Measurements from ENCODE around the gene PFDN1. TPM values are rescaled to one million over a fixed set of nuclear protein-coding genes. Genes with fewer than 3 reads are reported as not detected.

Gene PFDN1
- total RNA-seq, 1 experiment from 2014 or later, result 94.1 TPM

DNA sequence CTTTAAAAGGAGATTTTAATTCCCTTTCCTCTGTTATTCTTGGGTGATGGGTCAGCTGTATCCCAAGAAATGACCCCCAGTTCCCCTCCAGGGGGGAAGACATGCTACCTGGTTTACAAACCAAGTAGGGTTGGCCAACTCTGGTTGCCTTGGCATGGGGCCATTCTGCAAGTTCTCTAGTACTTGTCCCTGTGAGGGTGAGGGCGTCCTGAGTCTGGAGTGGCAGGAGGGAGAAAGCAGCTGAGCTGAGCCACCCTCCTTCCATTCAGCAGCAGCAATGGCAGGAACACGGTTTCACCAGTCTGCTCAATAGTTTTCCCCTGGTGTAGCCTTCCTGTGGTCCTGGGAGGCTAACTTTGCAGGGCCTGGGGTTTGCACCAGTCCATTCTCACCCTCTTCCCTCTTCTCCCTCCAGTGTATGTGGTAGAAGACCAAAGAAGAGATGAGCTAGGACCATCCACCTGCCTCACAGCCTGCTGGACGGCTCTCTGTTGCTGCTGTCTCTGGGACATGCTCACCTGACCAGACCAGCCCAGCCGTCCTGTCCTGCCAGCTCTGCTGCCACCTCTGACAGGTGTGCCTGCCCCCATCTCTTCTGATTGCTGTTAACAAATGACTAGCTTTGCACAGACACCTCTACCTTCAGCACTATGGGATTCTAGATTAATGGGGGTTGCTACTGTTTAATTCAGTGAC lies 59.9 kb downstream of the PFDN1 start:
- H3K4me1 ChIP-seq (ENCODE audit: insufficient read depth, low read length, poor library complexity, severe bottlenecking), result peaks cover 26% of the 10 kb centered on the region
- no peak overlapping the region for H3K4me3 ChIP-seq (ENCODE audit: low read depth, low read length, poor library complexity, severe bottlenecking)
- H3K27me3 ChIP-seq (replicated peaks; ENCODE audit: insufficient read depth, low read depth, low read length, poor library complexity), result no peaks in the 10 kb centered on the region
- intact Hi-C loops (cut with micrococcal nuclease; ENCODE audit: unreplicated experiment), result no loop called here
- BruUV-seq (replicated peaks), result no TSS peak
- no peak overlapping the region for H3K27ac ChIP-seq (ENCODE audit: low read depth, low read length, poor library complexity, severe bottlenecking)
- DNase-seq (ENCODE audit: low spot score), result no peak
- H3K9me3 ChIP-seq (ENCODE audit: low read depth, low read length, poor library complexity, severe bottlenecking), result no peaks in the 10 kb centered on the region
- H3K36me3 ChIP-seq (ENCODE audit: insufficient read depth, low read length, poor library complexity, severe bottlenecking), result peaks cover 6% of the 10 kb centered on the region
- ChIA-PET CTCF (interaction anchor here (0.5 to 3.3 kb wide), 3 partner anchors 108 to 1440 kb away, joined by 5 to 70 read pairs (median 62); partner anchors contain the start of gene SLC4A9), POLR2A (ENCODE audit: low non-redundant PET) (no interaction called here)
- TF ChIP-seq, protein P1, sequence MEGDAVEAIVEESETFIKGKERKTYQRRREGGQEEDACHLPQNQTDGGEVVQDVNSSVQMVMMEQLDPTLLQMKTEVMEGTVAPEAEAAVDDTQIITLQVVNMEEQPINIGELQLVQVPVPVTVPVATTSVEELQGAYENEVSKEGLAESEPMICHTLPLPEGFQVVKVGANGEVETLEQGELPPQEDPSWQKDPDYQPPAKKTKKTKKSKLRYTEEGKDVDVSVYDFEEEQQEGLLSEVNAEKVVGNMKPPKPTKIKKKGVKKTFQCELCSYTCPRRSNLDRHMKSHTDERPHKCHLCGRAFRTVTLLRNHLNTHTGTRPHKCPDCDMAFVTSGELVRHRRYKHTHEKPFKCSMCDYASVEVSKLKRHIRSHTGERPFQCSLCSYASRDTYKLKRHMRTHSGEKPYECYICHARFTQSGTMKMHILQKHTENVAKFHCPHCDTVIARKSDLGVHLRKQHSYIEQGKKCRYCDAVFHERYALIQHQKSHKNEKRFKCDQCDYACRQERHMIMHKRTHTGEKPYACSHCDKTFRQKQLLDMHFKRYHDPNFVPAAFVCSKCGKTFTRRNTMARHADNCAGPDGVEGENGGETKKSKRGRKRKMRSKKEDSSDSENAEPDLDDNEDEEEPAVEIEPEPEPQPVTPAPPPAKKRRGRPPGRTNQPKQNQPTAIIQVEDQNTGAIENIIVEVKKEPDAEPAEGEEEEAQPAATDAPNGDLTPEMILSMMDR (conservative IDR thresholded peaks at IDR 0.05; ENCODE audit: low read depth, low read length), result no peak
- TF ChIP-seq EZH2 (IDR thresholded peaks at IDR 0.05; ENCODE audit: borderline replicate concordance, low read depth, low read length, poor library complexity, severe bottlenecking), result no peak

DNA sequence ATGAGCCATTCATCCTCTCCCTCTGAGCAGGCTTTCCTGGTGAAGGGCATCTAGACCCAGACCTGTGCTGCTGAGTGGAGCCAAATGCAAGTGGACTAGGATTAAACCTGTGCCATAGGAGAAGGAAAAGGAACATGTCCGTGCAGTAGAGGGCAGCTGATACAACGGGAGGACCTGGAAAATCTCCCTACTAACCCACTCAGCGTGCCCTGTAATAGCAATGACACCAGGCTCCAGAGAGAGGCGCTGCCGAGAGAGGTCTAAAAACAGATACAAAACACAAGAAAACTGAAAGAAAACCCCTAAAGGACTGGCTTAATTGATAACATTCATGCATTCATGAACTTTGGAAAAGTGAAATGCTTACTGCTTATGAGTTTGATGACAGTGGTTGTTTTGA lies 60.8 kb downstream of the PFDN1 start:
- TF ChIP-seq EZH2 (IDR thresholded peaks at IDR 0.05; ENCODE audit: borderline replicate concordance, low read depth, low read length, poor library complexity, severe bottlenecking), result no peak
- TF ChIP-seq, protein P1 (conservative IDR thresholded peaks at IDR 0.05; ENCODE audit: low read depth, low read length), result no peak; the same call in 1 of the 2 replicates
- H3K4me1 ChIP-seq (ENCODE audit: insufficient read depth, low read length, poor library complexity, severe bottlenecking), result peaks cover 26% of the 10 kb centered on the region
- peak overlapping the region; percentile 58 for H3K27ac ChIP-seq (ENCODE audit: low read depth, low read length, poor library complexity, severe bottlenecking)
- no peaks in the 10 kb centered on the region for H3K9me3 ChIP-seq (ENCODE audit: low read depth, low read length, poor library complexity, severe bottlenecking)
- H3K27me3 ChIP-seq (replicated peaks; ENCODE audit: insufficient read depth, low read depth, low read length, poor library complexity), result no peaks in the 10 kb centered on the region
- intact Hi-C loops (cut with micrococcal nuclease; ENCODE audit: unreplicated experiment), result no loop called here
- POLR2A ChIA-PET (ENCODE audit: low non-redundant PET), result no interaction called here
- H3K36me3 ChIP-seq (ENCODE audit: insufficient read depth, low read length, poor library complexity, severe bottlenecking), result peaks cover 6% of the 10 kb centered on the region
- CTCF ChIA-PET, result interaction anchor here (2.8 kb wide), 1 partner anchor 117 kb away, joined by 45 read pairs; no protein-coding TSS in a partner anchor
- BruUV-seq (replicated peaks), result no TSS peak
- DNase-seq (ENCODE audit: low spot score), result peak; percentile 37
- no peak overlapping the region for H3K4me3 ChIP-seq (ENCODE audit: low read depth, low read length, poor library complexity, severe bottlenecking)

DNA sequence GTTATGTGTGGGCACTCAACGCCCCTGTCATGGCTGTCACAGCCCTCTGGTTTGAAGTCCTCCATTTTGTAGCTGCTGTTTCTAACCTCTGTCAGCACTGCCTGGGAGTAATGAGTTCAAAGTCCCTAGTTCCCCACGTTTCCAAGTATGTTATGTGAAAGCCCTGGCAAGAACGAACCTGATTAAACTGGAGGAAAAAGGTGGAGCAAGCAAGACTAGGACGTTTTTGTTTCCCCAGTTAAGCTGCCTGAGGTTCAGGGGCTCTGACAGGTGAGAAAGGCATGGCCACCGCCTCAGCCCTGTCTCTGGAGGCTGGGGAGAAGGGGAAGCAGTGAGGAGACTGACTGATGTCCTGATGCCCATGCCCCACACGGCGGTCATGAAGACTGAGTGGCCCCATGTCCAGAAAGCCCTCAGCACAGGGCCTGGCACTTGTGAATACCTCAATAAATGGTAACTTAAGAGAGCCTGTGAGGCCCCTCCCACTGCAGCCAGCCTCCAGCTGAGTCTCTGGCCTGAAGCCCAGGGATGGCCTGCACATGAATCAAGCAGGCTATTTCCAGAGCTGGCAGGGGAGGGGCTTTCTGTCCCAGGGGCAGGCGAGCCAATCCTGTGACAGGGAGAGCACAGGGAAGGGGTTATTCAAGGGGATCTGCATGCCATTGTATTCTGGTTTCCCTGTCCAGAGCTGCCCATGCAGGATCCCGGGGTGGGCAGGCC lies 61.8 kb downstream of the PFDN1 start:
- no peaks in the 10 kb centered on the region for H3K9me3 ChIP-seq (ENCODE audit: low read depth, low read length, poor library complexity, severe bottlenecking)
- peaks cover 6% of the 10 kb centered on the region for H3K36me3 ChIP-seq (ENCODE audit: insufficient read depth, low read length, poor library complexity, severe bottlenecking)
- H3K27me3 ChIP-seq (replicated peaks; ENCODE audit: insufficient read depth, low read depth, low read length, poor library complexity), result no peaks in the 10 kb centered on the region
- peak; percentile 96 for DNase-seq (ENCODE audit: low spot score)
- BruUV-seq (replicated peaks), result no TSS peak
- no peak overlapping the region for H3K4me3 ChIP-seq (ENCODE audit: low read depth, low read length, poor library complexity, severe bottlenecking)
- ChIA-PET POLR2A (ENCODE audit: low non-redundant PET) (no interaction called here), CTCF (interaction anchor here (0.8 to 2.8 kb wide), 4 partner anchors 105 to 119 kb away, joined by 3 to 45 read pairs (median 8); partner anchors contain the start of genes HBEGF and SLC4A9)
- intact Hi-C loops (cut with micrococcal nuclease; ENCODE audit: unreplicated experiment), result no loop called here
- peaks cover 26% of the 10 kb centered on the region for H3K4me1 ChIP-seq (ENCODE audit: insufficient read depth, low read length, poor library complexity, severe bottlenecking)
- TF ChIP-seq EZH2 (IDR thresholded peaks at IDR 0.05; ENCODE audit: borderline replicate concordance, low read depth, low read length, poor library complexity, severe bottlenecking), result no peak
- TF ChIP-seq, protein P1 (conservative IDR thresholded peaks at IDR 0.05; ENCODE audit: low read depth, low read length), result no peak
- peak overlapping the region; percentile 58 for H3K27ac ChIP-seq (ENCODE audit: low read depth, low read length, poor library complexity, severe bottlenecking)

Measured in A673 (cell line).